Mesendoderm (in vitro differentiated cells): ENCODE measurements around the gene ATP6V0C.

ENCODE experiments used
- DNase-seq: peaks from one replicate; pipeline ENCODE4 v3.0.0; 2013
- H2AK5ac ChIP-seq: 2 replicates; pipeline ENCODE4 v1.6.1; 2013; ENCODE audit warnings: low read length, inconsistent platforms
- H2BK120ac ChIP-seq: 2 replicates; pipeline ENCODE4 v1.6.1; 2013; ENCODE audit warnings: low read depth, mild to moderate bottlenecking, low read length, moderate library complexity, mixed read lengths
- H2BK15ac ChIP-seq: replicated peaks from 2 replicates; pipeline ENCODE4 v1.6.1; 2013; ENCODE audit warnings: low read depth, mild to moderate bottlenecking, moderate library complexity
- H2BK5ac ChIP-seq: 2 replicates; pipeline ENCODE4 v1.6.1; 2013; ENCODE audit warnings: low read length, inconsistent platforms
- H3K18ac ChIP-seq: 2 replicates; pipeline ENCODE4 v1.6.1; 2013; ENCODE audit warnings: mild to moderate bottlenecking, low read length, mixed read lengths
- H3K23ac ChIP-seq: one replicate; pipeline ENCODE4 v1.6.1; 2013; ENCODE audit warnings: low read length
- H3K27ac ChIP-seq: 2 replicates; pipeline ENCODE4 v1.5.1; 2013; ENCODE audit warnings: low read depth, mild to moderate bottlenecking, inconsistent platforms, low read length, moderate library complexity
- H3K27me3 ChIP-seq: 2 replicates; pipeline ENCODE4 v1.6.1; 2013; ENCODE audit warnings: low read length, control low read depth, mild to moderate bottlenecking, inconsistent platforms; ENCODE audit not compliant: insufficient read depth, poor library complexity
- H3K36me3 ChIP-seq: 2 replicates; pipeline ENCODE4 v1.6.1; 2013; ENCODE audit warnings: low read length, inconsistent platforms; ENCODE audit not compliant: control insufficient read depth, insufficient read depth
- H3K4ac ChIP-seq: one replicate; pipeline ENCODE4 v1.6.1; 2013; ENCODE audit warnings: low read depth, mild to moderate bottlenecking, low read length, moderate library complexity
- H3K4me1 ChIP-seq: 2 replicates; pipeline ENCODE4 v1.6.1; 2013; ENCODE audit warnings: low read depth, low read length, inconsistent platforms; ENCODE audit not compliant: control insufficient read depth
- H3K4me2 ChIP-seq: 2 replicates; pipeline ENCODE4 v1.6.1; 2013; ENCODE audit warnings: low read length
- H3K4me3 ChIP-seq: 2 replicates; pipeline ENCODE4 v1.5.1; 2013; ENCODE audit warnings: mild to moderate bottlenecking, low read length
- H3K56ac ChIP-seq: one replicate; pipeline ENCODE4 v1.6.1; 2013; ENCODE audit warnings: low read length
- H3K79me1 ChIP-seq: 2 replicates; pipeline ENCODE4 v1.6.1; 2013; ENCODE audit warnings: low read length, inconsistent platforms
- H3K79me2 ChIP-seq: 2 replicates; pipeline ENCODE4 v1.6.1; 2013; ENCODE audit warnings: mild to moderate bottlenecking, low read length; ENCODE audit not compliant: control insufficient read depth, insufficient read depth
- H3K9ac ChIP-seq: 2 replicates; pipeline ENCODE4 v1.6.1; 2013; ENCODE audit warnings: low read length, inconsistent platforms
- H4K5ac ChIP-seq: one replicate; pipeline ENCODE4 v1.6.1; 2013; ENCODE audit warnings: low read length
- H4K8ac ChIP-seq: one replicate; pipeline ENCODE4 v1.6.1; 2013; ENCODE audit warnings: low read depth, mild to moderate bottlenecking, control low read depth, low read length, moderate library complexity
- whole genome bisulfite sequencing: extraction: QIAGEN DNeasy Blood & Tissue Kit; methylation state at CpG from one replicate; pipeline ENCODE4 v1.1.7; 2013; ENCODE audit warnings: low lambda C conversion rate, missing lambda C conversion rate; ENCODE audit not compliant: insufficient coverage; ENCODE audit errors: extremely low coverage; 5-methylcytosine and 5-hydroxymethylcytosine counted together

Gene ATP6V0C

DNA sequence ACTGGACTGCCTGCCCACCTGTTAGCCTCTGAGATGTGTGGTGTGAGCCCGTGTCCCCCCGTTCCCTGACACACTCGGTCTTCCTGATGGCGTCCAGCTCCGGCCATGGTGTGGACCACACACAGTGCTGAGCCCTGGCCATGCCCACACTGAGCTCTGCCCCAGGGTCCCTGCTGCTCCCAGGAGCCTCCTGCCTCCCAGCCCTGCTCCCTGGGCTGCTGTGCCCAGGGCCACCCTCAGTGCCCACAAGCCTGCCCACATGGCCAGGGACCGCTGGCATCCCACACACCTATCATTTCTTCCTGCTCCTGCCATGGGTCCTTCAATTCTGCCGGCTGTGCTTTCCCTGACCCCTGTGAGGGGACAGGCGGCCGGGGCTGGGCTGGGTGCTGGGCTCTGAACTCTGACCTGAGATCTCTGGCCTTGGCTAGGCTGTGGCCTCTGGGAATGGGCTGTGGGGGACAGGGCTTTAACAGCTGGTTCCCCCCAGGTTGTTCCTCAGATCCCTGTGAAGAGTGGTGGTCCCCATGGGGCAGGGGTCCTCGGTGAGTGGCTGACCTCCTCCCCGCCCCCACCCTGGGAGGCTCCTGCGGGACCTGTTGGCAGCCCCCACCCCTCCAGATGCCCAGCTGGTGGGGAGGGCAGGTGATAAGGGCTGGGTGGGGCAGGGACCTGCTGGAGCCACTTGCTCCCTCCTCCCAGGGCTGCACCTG is 13.5 kb downstream of the ATP6V0C start:
- Histone ChIP-seq H2AK5ac (no peak overlapping the region), H2BK15ac (no peak overlapping the region), H3K23ac (no peak overlapping the region), H3K79me2 (no peaks in the 10 kb centered on the region), H3K4me3 (no peak overlapping the region), H3K27me3 (no peaks in the 10 kb centered on the region), H3K18ac (no peak overlapping the region), H3K56ac (no peak overlapping the region), H3K4me1 (peaks cover 2% of the 10 kb centered on the region), H3K9ac (no peak overlapping the region), H4K5ac (no peak overlapping the region), H2BK120ac (no peak overlapping the region), H4K8ac (no peak overlapping the region), H3K4me2 (no peak overlapping the region), H3K27ac (no peak overlapping the region), H3K4ac (no peak overlapping the region), H3K79me1 (no peaks in the 10 kb centered on the region), H3K36me3 (peaks cover 2% of the 10 kb centered on the region), H2BK5ac (no peak overlapping the region)
- DNase-seq, result no peak
- WGBS, result no CpG with 5 or more reads among the region's 12 CpGs

DNA sequence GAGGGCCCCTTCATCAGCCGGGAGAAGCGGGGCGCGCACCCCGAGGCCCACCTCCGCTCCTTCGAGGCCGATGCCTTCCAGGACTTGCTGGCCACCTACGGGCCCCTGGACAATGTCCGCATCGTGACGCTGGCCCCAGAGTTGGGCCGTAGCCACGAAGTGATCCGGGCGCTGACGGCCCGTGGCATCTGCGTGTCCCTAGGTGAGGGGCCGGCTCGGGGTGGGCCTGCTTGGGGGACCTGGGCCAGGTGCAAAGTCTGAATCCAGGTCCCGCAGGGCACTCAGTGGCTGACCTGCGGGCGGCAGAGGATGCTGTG is 14.0 kb downstream of the ATP6V0C start:
- no peak overlapping the region for H3K23ac ChIP-seq
- H2BK120ac ChIP-seq, result no peak overlapping the region
- no peak overlapping the region for H3K4me3 ChIP-seq
- peaks cover 2% of the 10 kb centered on the region for H3K4me1 ChIP-seq
- H3K27ac ChIP-seq, result no peak overlapping the region
- H4K5ac ChIP-seq, result no peak overlapping the region
- WGBS, result no CpG with 5 or more reads among the region's 24 CpGs
- H3K56ac ChIP-seq, result no peak overlapping the region
- H3K79me1 ChIP-seq, result no peaks in the 10 kb centered on the region
- H3K27me3 ChIP-seq, result no peaks in the 10 kb centered on the region
- H2AK5ac ChIP-seq, result no peak overlapping the region
- no peak overlapping the region for H3K4me2 ChIP-seq
- H3K18ac ChIP-seq, result no peak overlapping the region
- H3K36me3 ChIP-seq, result peaks cover 2% of the 10 kb centered on the region
- no peak overlapping the region for H4K8ac ChIP-seq
- H3K9ac ChIP-seq, result no peak overlapping the region
- DNase-seq, result no peak
- no peak overlapping the region for H2BK5ac ChIP-seq
- no peaks in the 10 kb centered on the region for H3K79me2 ChIP-seq
- H3K4ac ChIP-seq, result no peak overlapping the region
- no peak overlapping the region for H2BK15ac ChIP-seq

DNA sequence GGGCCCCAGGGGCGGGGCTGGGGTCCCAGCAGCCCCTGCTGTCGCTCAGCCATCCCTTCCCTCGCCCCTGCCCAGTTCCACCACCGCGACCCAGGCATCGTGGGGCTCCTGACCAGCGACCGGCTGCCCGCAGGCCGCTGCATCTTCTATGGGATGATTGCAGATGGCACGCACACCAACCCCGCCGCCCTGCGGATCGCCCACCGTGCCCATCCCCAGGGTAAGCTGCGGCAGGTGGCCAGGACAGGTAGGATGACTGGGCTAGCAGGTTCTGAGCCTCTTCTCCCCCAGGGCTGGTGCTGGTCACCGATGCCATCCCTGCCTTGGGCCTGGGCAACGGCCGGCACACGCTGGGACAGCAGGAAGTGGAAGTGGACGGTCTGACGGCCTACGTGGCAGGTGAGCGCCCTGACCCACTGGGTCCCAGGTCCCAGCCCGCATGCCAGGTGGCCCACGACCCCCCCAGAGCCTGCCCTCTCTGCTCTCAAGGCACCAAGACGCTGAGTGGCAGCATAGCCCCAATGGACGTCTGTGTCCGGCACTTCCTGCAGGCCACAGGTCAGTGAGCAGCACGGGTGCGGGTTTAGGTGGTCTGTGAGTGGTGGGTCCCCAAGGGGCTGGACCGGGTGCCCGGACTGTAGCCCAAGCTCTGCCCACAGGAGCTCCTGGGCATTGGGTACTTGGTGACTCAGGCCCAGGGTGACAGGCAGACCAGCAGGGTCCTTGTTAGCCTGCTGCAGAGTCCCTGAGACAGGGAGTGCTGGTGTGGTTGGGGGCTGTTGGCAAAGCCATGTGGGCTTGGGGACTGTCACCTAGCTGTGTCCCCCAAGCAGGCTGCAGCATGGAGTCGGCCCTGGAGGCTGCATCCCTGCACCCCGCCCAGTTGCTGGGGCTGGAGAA is 14.7 kb downstream of the ATP6V0C start:
- Histone ChIP-seq H3K27ac (no peak overlapping the region), H4K8ac (no peak overlapping the region), H3K9ac (no peak overlapping the region), H3K4me3 (no peak overlapping the region), H3K18ac (no peak overlapping the region), H3K27me3 (no peaks in the 10 kb centered on the region), H4K5ac (no peak overlapping the region), H3K4me2 (no peak overlapping the region), H3K4ac (no peak overlapping the region), H3K36me3 (peaks cover 2% of the 10 kb centered on the region), H2BK15ac (no peak overlapping the region), H3K79me2 (no peaks in the 10 kb centered on the region), H3K4me1 (peaks cover 2% of the 10 kb centered on the region), H3K23ac (no peak overlapping the region), H3K56ac (no peak overlapping the region), H2AK5ac (no peak overlapping the region), H3K79me1 (no peaks in the 10 kb centered on the region), H2BK5ac (no peak overlapping the region), H2BK120ac (no peak overlapping the region)
- WGBS, result no CpG with 5 or more reads among the region's 36 CpGs
- DNase-seq, result no peak

DNA sequence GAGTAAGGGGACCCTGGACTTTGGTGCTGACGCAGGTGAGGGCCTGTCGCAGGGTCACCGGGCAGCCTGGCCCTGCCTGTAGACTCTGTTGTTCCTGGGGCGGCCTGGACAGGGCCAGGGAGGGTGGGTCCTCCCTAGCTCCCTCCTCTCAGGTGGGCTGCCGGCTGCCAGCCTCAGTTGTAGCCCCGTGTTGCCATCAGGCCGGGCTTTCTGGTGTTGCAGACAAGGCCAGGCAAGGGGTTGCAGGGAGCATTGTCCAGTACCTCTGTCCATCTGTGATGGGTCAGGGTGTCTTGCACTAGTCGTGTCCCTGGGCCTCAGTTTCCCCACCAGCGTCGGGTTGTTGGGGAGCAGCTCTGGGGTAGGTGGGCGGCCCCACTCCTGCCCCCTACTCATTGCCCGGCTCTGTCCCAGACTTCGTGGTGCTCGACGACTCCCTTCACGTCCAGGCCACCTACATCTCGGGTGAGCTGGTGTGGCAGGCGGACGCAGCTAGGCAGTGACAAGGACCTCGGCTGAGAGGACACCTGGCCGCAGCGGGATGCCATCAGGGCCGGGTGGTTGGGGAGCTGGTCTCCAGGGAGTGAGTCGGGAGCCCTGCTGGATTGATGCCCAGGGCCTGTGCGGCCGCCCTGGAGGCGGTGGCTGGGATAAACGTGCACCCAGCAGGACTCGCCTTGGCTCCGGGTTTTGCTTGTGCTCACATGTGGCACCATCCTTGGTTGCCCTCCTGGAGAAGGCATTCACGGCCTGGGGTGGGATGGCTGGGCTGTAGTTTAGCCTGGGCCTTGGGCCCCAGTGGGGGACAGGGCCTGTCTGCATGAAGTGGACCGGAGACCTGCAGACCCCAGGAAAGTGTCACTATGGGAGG is 15.5 kb downstream of the ATP6V0C start:
- Histone ChIP-seq H4K8ac (no peak overlapping the region), H3K79me2 (no peaks in the 10 kb centered on the region), H3K36me3 (peaks cover 2% of the 10 kb centered on the region), H3K56ac (no peak overlapping the region), H3K4me2 (no peak overlapping the region), H3K27me3 (no peaks in the 10 kb centered on the region), H2BK120ac (no peak overlapping the region), H3K9ac (no peak overlapping the region), H4K5ac (no peak overlapping the region), H2BK5ac (no peak overlapping the region), H3K23ac (no peak overlapping the region), H3K4ac (no peak overlapping the region), H3K4me1 (peaks cover 2% of the 10 kb centered on the region), H2BK15ac (no peak overlapping the region), H3K18ac (no peak overlapping the region), H3K4me3 (no peak overlapping the region), H3K27ac (no peak overlapping the region), H3K79me1 (no peaks in the 10 kb centered on the region), H2AK5ac (no peak overlapping the region)
- WGBS, result no CpG with 5 or more reads among the region's 32 CpGs
- no peak for DNase-seq

DNA sequence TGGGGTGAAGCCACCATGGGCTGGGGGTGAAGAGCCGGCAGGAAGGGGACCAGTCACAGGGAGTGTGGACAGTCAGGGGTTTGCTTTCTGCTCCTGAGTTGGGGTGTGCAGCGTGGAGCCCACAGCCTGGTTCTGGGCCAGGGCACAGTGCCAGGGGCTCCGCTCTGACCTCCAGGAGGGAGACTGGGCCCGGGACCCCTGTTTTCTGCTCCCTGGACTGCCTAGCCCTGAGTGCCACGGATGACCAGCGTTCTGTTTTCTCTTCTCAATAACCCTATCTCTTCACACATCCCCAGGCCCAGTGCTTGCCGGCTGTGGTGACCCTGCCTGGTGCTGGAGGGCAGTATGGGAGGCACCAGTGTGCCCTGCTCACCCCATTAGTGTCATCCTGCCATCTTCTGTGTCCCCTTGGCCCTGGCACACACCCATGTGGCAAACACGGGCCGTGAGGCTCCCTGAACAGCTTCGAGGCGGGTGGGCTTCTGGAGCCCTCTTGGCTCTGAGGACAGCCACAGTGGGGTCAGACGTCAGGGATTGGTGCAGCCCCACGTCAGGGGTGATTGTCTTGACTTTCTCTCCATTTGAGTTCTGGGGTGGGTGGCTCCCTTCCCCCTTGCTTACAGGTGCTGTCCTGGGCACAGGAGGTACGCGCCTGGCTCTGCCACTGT is 16.3 kb downstream of the ATP6V0C start:
- H4K8ac ChIP-seq, result no peak overlapping the region
- no peak overlapping the region for H2AK5ac ChIP-seq
- H2BK15ac ChIP-seq, result no peak overlapping the region
- WGBS, result no CpG with 5 or more reads among the region's 15 CpGs
- H3K18ac ChIP-seq, result no peak overlapping the region
- H3K79me1 ChIP-seq, result no peaks in the 10 kb centered on the region
- H2BK120ac ChIP-seq, result no peak overlapping the region
- peaks cover 2% of the 10 kb centered on the region for H3K36me3 ChIP-seq
- H3K27ac ChIP-seq, result no peak overlapping the region
- H3K56ac ChIP-seq, result no peak overlapping the region
- no peak overlapping the region for H3K9ac ChIP-seq
- H4K5ac ChIP-seq, result no peak overlapping the region
- H3K79me2 ChIP-seq, result no peaks in the 10 kb centered on the region
- H3K23ac ChIP-seq, result no peak overlapping the region
- H3K4ac ChIP-seq, result no peak overlapping the region
- no peak overlapping the region for H2BK5ac ChIP-seq
- H3K4me2 ChIP-seq, result no peak overlapping the region
- no peaks in the 10 kb centered on the region for H3K27me3 ChIP-seq
- peaks cover 2% of the 10 kb centered on the region for H3K4me1 ChIP-seq
- no peak overlapping the region for H3K4me3 ChIP-seq
- DNase-seq, result no peak
